Suprapubic skin (tissue), 4 donors: Measurements from ENCODE around the gene TAS2R30.

Experiments
- EP300 ChIP-seq: sonication (generic); formaldehyde crosslinking; IDR thresholded peaks from one replicate; pipeline ENCODE4 v1.6.1; 2017; ENCODE audit warnings: antibody characterized with exemption
- POLR2A ChIP-seq, 2 donors: fragments of 450-650 bp; IDR thresholded peaks; one replicate each; pipeline ENCODE4 v1.6.1; 2017; ENCODE audit warnings: antibody characterized with exemption in 2 of 2, mild to moderate bottlenecking in 2 of 2, moderate library complexity in 2 of 2
- POLR2AphosphoS5 ChIP-seq, 3 donors: sonication (generic); formaldehyde crosslinking; IDR thresholded peaks; one replicate each; pipeline ENCODE4 v1.6.1; 2017; ENCODE audit warnings: antibody characterized with exemption in 3 of 3
- TF ChIP-seq, protein P1 (sequence below), 2 donors: fragments of 200-600 bp in 1 of 2; fragments of 450-650 bp in 1 of 2; sonication (generic) in 1 of 2; IDR thresholded peaks; one replicate each; pipeline ENCODE4 v1.5.1; 2016 to 2019; ENCODE audit warnings: antibody characterized with exemption in 2 of 2, mild to moderate bottlenecking in 1 of 2, moderate library complexity in 1 of 2

DNA sequence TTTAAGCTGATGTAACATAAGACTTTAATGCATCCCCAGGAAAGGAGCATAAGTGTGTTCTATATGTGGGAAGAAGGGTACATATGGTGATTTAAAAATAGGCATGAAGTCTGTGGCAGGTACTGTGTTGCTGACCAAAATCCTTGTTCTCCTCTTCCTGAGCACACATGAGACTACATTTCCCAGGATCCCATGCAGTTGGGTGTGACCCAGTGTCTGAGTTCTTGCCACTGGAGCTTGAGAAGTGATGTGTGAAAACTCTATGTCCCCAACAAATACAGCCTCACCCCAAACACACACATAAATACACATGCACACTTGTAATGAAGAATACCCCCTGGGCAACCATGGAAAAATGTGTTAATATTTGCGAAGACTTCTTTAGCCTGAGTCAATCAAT is 28.1 kb upstream of the TAS2R30 start:
- TF ChIP-seq, protein P1, sequence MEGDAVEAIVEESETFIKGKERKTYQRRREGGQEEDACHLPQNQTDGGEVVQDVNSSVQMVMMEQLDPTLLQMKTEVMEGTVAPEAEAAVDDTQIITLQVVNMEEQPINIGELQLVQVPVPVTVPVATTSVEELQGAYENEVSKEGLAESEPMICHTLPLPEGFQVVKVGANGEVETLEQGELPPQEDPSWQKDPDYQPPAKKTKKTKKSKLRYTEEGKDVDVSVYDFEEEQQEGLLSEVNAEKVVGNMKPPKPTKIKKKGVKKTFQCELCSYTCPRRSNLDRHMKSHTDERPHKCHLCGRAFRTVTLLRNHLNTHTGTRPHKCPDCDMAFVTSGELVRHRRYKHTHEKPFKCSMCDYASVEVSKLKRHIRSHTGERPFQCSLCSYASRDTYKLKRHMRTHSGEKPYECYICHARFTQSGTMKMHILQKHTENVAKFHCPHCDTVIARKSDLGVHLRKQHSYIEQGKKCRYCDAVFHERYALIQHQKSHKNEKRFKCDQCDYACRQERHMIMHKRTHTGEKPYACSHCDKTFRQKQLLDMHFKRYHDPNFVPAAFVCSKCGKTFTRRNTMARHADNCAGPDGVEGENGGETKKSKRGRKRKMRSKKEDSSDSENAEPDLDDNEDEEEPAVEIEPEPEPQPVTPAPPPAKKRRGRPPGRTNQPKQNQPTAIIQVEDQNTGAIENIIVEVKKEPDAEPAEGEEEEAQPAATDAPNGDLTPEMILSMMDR (IDR thresholded peaks at IDR 0.05) = no peak
- no peak for TF ChIP-seq POLR2A (IDR thresholded peaks at IDR 0.05)
- TF ChIP-seq EP300 = no peak
- no peak for TF ChIP-seq POLR2AphosphoS5 (IDR thresholded peaks at IDR 0.05)
